Endothelial cell of umbilical vein (primary cell): ENCODE data around the gene BCL2L14. TPM values are rescaled to one million over a fixed set of nuclear protein-coding genes. Genes with fewer than 3 reads are reported as not detected.

Experiments
- BruUV-seq: library from RNA; stranded (reverse); fragments of 400-500 nt; replicated peaks from 2 replicates; lab custom pipeline; 2021; lab: Mats Ljungman, UMichigan
- CTCF ChIA-PET: fragments of 300-600, 350-600 bp; sonication (Branson Sonifier 250); formaldehyde crosslinking; loops from one replicate; lab custom pipeline; 2021; ENCODE audit warnings: antibody characterized with exemption, inconsistent platforms; lab: Charles Lee
- POLR2A ChIA-PET: fragments of 300-600, 350-600 bp; sonication (Branson Sonifier 250); formaldehyde crosslinking; loops from one replicate; lab custom pipeline; 2021; ENCODE audit warnings: antibody characterized with exemption, inconsistent platforms; lab: Charles Lee
- DNase-seq: peaks from one replicate; pipeline ENCODE4 v3.0.0-alpha.2; 2011; ENCODE audit warnings: low read depth, low spot score
- FAIRE-seq: peaks from 2 replicates; lab custom pipeline; 2011; peaks lifted over from hg19 to GRCh38; lab: Jason Lieb, UNC
- H2AFZ ChIP-seq: 2 replicates; pipeline ENCODE4 v1.6.0; 2012; ENCODE audit warnings: low read depth, low read length, control low read depth, inconsistent platforms
- H3K27ac ChIP-seq: 2 replicates; pipeline ENCODE4 v1.5.1; 2011; ENCODE audit warnings: low read depth, mild to moderate bottlenecking, control low read depth, low read length, moderate library complexity; ENCODE audit not compliant: insufficient read depth
- H3K27me3 ChIP-seq, 2 experiments: 2 replicates each; pipeline versions ENCODE4 v1.6.0 to v1.6.1; 2011; ENCODE audit warnings: low read length in 2 of 2, mixed read lengths in 1 of 2; ENCODE audit not compliant: control insufficient read depth in 2 of 2, insufficient read depth in 2 of 2
- H3K36me3 ChIP-seq, 2 experiments: 2 replicates in 1 of 2; 3 replicates in 1 of 2; pipeline ENCODE4 v1.5.1; 2011; ENCODE audit warnings: low read length in 2 of 2, mild to moderate bottlenecking in 1 of 2, moderate library complexity in 1 of 2; ENCODE audit not compliant: control insufficient read depth in 2 of 2, insufficient read depth in 2 of 2; ENCODE audit errors: extremely low read depth in 1 of 2
- H3K4me1 ChIP-seq: 3 replicates; pipeline ENCODE4 v1.5.1; 2011; ENCODE audit warnings: mild to moderate bottlenecking, low read length; ENCODE audit not compliant: control insufficient read depth, insufficient read depth; ENCODE audit errors: extremely low read depth
- H3K4me2 ChIP-seq: 2 replicates; pipeline ENCODE4 v1.6.1; 2011; ENCODE audit warnings: low read length, control low read depth, mixed read lengths; ENCODE audit not compliant: insufficient read depth
- H3K4me3 ChIP-seq, 3 experiments: fragments of 200-600 bp in 1 of 3; sonication (generic), shearing (Covaris generic) in 1 of 3; replicated peaks in 1 of 3; 2 replicates each; pipeline ENCODE4 v1.5.1; 2011 to 2016; ENCODE audit warnings: control low read depth in 3 of 3, low read length in 3 of 3, mild to moderate bottlenecking in 2 of 3, inconsistent platforms in 1 of 3, low read depth in 1 of 3, moderate library complexity in 1 of 3; ENCODE audit not compliant: insufficient read depth in 1 of 3
- H3K79me2 ChIP-seq: 2 replicates; pipeline ENCODE4 v1.6.0; 2012; ENCODE audit warnings: low read length, inconsistent platforms; ENCODE audit not compliant: control insufficient read depth, insufficient read depth
- H3K9ac ChIP-seq: replicated peaks from 2 replicates; pipeline ENCODE3; 2011; ENCODE audit warnings: low read length, control low read depth; ENCODE audit not compliant: insufficient read depth; ENCODE audit errors: extremely low read depth
- H3K9me1 ChIP-seq: replicated peaks from 3 replicates; pipeline ENCODE4 v1.6.0; 2011; ENCODE audit warnings: mild to moderate bottlenecking, low read length; ENCODE audit not compliant: control insufficient read depth, insufficient read depth; ENCODE audit errors: extremely low read depth
- H3K9me3 ChIP-seq: replicated peaks from 2 replicates; pipeline ENCODE4 v1.5.1; 2012; ENCODE audit warnings: low read length, inconsistent platforms; ENCODE audit not compliant: control insufficient read depth, insufficient read depth
- H4K20me1 ChIP-seq: replicated peaks from 2 replicates; pipeline ENCODE3; 2011; ENCODE audit warnings: mild to moderate bottlenecking, low read length; ENCODE audit not compliant: control insufficient read depth, insufficient read depth; ENCODE audit errors: extremely low read depth
- CTCF ChIP-seq, 2 donors: IDR thresholded peaks; 1 replicate in 1 of 2; 2 replicates in 1 of 2; pipeline ENCODE4 v1.5.1; 2011; ENCODE audit warnings: low read length in 2 of 2, mild to moderate bottlenecking in 2 of 2, moderate library complexity in 2 of 2, control low read depth in 1 of 2, inconsistent platforms in 1 of 2, low read depth in 1 of 2; ENCODE audit not compliant: insufficient read depth in 1 of 2; ENCODE audit errors: extremely low read depth in 1 of 2
- EZH2 ChIP-seq: IDR thresholded peaks from 2 replicates; pipeline ENCODE4 v1.6.1; 2012; ENCODE audit warnings: borderline replicate concordance, low read depth, mild to moderate bottlenecking, moderate library complexity, low read length, inconsistent platforms; ENCODE audit not compliant: severe bottlenecking
- FOS ChIP-seq: IDR thresholded peaks from 2 replicates; pipeline ENCODE4 v1.6.1; 2011; ENCODE audit warnings: mild to moderate bottlenecking, low read length, moderate library complexity, borderline replicate concordance; ENCODE audit not compliant: insufficient read depth
- GATA2 ChIP-seq: IDR thresholded peaks from 2 replicates; pipeline ENCODE4 v1.7.0; 2011; ENCODE audit warnings: low read depth, mild to moderate bottlenecking, moderate library complexity, mixed read lengths, low read length; ENCODE audit not compliant: insufficient read length, insufficient read depth
- JUN ChIP-seq: IDR thresholded peaks from 2 replicates; pipeline ENCODE4 v1.6.1; 2011; ENCODE audit warnings: borderline replicate concordance, low read depth; ENCODE audit not compliant: insufficient read length, insufficient read depth
- MAX ChIP-seq: IDR thresholded peaks from 2 replicates; pipeline ENCODE4 v1.6.1; 2011; ENCODE audit not compliant: insufficient read depth, insufficient read length
- MYC ChIP-seq: IDR thresholded peaks from one replicate; pipeline ENCODE4 v1.6.1; 2011; ENCODE audit warnings: mild to moderate bottlenecking, low read depth, low read length
- POLR2A ChIP-seq: IDR thresholded peaks from 2 replicates; pipeline ENCODE4 v1.6.1; 2012; ENCODE audit warnings: low read depth, mild to moderate bottlenecking, control low read depth, low read length
- POLR2AphosphoS5 ChIP-seq: IDR thresholded peaks from 2 replicates; pipeline ENCODE4 v1.6.1; 2012; ENCODE audit warnings: low read depth, mild to moderate bottlenecking, control low read depth, low read length, moderate library complexity; ENCODE audit not compliant: insufficient read depth
- dilution Hi-C: fragments of 300-500 bp; cut with MboI; formaldehyde crosslinking; loops from one replicate; pipeline ENCODE4 v1.15.0; 2019; ENCODE audit warnings: low sequenced_read_pairs; ENCODE audit not compliant: extremely low pct_ligation_motif_present
- intact Hi-C: fragments of 100-400 bp; cut with micrococcal nuclease; formaldehyde crosslinking; loops from one replicate; pipeline ENCODE4 v1.10.0; 2022
- polyA plus RNA-seq, 4 experiments: library from polyadenylated mRNA; depleted of rRNA in 3 of 4; stranded (reverse) in 3 of 4; unstranded in 1 of 4; fragments of >200 nt; gene quantifications; 2 replicates each; pipeline versions ENCODE4 v1.2.1 to v1.2.3, GENCODE V29; 2011 to 2012; ENCODE audit warnings: missing spikeins in 1 of 4
- total RNA-seq: library from RNA; stranded (reverse); gene quantifications from 2 replicates; pipeline ENCODE4 v1.2.3, GENCODE V29; 2021

Gene BCL2L14
- total and polyA plus RNA-seq, 2 donors (not counting 3 experiments of a cell fraction or from before 2014, with no cell fraction given): not detected

GRCh38 chr12:12121061-12121460 is 50.3 kb downstream of the BCL2L14 start:
- TF ChIP-seq GATA2: no peak
- no peak for TF ChIP-seq FOS
- no peak for TF ChIP-seq JUN
- TF ChIP-seq MAX: no peak
- TF ChIP-seq EZH2: no peak
- TF ChIP-seq CTCF (IDR thresholded peaks at IDR 0.05; ENCODE audit: extremely low read depth in 1 of 2, insufficient read depth in 1 of 2, low read depth in 1 of 2, low read length in 2 of 2): no peak
- TF ChIP-seq POLR2A: no peak
- TF ChIP-seq POLR2AphosphoS5: no peak
- no peak for TF ChIP-seq MYC
- no peak overlapping the region for H3K4me2 ChIP-seq
- H3K9me1 ChIP-seq: no peaks in the 10 kb centered on the region
- ChIA-PET CTCF (interaction anchor here (1.1 kb wide), 2 partner anchors 17 to 23 kb away, joined by 3 to 4 read pairs; no protein-coding TSS in a partner anchor), POLR2A (no interaction called here)
- no TSS peak for BruUV-seq
- H3K9ac ChIP-seq: no peak overlapping the region
- H3K9me3 ChIP-seq: no peaks in the 10 kb centered on the region
- H3K27me3 ChIP-seq: no peaks in the 10 kb centered on the region
- FAIRE-seq (no peak), DNase-seq (no peak)
- no peaks in the 10 kb centered on the region for H3K79me2 ChIP-seq
- no peaks in the 10 kb centered on the region for H4K20me1 ChIP-seq
- H3K36me3 ChIP-seq: peaks cover 5 to 7% of the 10 kb centered on the region in 2 experiments
- H2AFZ ChIP-seq: no peak overlapping the region
- intact Hi-C loops (no loop called here), dilution Hi-C loops (no loop called here)
- no peak overlapping the region for H3K4me3 ChIP-seq
- no peak overlapping the region for H3K27ac ChIP-seq
- no peaks in the 10 kb centered on the region for H3K4me1 ChIP-seq
